NCI-H1436 (cell line): ENCODE measurements around the gene CDH13.

Experiments
- DNase-seq: peaks from one replicate; lab custom pipeline; 2025; lab: John Stamatoyannopoulos, UW

The CDH13 gene

DNA sequence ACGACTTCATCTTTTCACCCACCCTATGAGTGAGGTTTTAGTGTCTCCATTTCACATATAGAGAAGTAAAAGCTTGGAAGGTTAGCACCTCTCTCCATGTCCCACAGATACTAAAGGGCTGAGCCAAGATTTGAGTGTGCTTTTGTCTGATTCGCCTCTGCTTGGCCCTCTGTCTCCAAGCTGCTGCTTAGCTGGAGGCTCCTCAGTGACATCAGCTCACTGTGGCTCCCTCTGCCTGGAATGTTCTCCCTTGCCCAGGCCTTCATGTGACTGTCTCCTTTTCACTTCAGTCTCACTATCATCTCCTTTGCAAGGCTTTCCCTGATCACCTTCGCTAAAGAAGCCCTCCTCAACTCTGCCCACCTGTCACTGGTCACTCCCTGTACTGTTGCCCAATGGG, 1096.5 kb downstream of the CDH13 start:
- no peak for DNase-seq

DNA sequence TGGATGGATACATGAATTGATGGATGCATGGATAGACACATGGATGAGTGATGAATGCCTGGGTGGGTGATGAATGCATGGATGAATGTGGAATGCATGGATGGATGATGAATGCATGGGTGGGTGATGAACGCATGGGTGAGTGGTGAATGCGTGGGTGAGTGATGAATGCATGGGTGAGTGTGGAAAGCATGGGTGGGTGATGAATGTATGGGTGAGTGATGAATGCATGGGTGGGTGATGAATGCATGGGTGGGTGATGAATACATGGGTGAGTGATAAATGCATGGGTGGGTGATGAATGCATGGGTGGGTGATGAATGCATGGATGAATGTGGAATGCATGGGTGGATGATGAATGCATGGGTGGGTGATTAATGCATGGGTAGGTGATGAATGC, 1097.1 kb downstream of the CDH13 start:
- no peak for DNase-seq

DNA sequence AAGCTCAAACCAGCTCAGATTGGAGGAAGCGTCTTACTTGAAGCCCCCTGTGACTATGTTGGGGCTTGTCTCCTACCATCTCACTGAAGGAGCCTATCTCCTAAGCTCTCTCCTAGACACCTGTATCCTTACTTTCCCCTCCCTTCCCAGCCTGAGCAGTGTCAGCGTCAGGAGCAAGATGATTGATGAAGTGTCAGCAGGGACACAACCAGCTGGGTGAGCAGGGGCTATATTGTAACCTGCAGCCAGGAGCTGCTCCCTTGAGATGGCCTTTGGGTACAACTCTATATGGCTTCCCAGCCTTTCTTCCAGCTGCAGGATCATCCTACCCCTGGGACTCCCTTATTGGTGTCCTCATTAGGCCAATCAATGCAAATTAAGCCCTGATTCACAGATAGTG, 1097.8 kb downstream of the CDH13 start:
- no peak for DNase-seq

DNA sequence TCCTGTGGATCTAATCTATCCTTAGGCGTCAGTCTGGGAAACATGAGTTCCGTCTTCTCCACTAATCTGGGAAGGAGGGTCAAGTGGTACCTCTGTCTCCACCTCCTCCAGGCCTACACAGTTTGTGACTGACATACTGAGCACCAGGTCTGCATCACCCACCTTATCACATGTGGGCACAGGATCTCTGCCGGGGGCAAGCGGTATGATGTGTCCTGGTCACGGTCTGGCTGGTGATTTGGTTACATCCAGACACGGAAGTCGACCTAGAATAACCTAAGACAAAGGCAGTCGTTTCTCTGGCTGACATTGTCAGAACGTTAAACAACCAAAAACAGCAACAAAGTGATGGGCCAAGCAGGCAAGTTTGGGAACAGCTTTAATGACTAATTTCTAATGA, 1098.5 kb downstream of the CDH13 start:
- DNase-seq = no peak

DNA sequence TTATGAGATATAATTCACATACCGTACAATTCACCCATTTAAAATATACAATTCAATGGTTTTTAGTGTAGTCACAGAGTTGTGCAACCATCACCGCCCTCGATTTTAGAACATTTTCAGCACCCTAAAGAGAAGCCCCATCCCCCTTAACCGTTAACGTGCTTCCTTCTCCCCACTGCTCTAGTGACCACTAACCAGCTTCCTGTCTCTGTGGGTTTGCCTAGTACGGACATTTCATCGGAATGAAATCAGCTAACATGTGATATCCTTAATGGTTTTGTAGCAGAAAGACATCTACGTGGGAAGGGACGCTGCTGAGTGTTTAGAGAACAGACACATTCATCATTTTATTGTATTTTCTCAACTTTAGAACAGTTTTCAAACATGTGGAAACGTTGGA, 1100.2 kb downstream of the CDH13 start:
- DNase-seq = no peak

DNA sequence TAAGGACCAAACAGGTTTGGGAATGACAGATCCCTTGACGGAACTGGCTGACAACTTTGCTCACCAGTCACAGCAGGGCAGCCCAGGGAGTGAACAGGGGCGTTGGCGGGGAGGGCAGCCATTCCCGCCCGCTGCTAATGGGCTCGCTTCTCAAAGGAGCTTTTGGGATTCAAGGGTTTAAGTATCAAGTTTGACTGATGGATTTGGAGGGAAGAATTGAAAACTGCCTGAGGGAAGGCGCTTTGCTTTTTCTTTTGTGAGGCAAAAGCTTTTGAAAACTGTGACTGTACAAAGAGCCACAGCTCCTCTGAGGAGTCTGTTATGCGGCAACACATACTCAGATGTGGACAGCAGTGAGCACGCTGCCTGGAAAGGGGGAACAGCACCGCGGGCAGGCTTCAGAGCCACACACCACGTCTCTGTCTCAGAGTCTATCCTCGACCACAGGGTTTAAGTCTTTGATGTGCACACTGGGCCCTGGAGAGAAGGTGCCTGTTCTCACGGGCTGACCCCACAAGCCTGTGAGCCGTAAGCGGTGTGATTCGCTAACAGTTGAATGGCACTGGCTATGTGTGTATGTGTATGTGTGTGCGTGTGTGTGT, 1101.1 kb downstream of the CDH13 start:
- DNase-seq = no peak

DNA sequence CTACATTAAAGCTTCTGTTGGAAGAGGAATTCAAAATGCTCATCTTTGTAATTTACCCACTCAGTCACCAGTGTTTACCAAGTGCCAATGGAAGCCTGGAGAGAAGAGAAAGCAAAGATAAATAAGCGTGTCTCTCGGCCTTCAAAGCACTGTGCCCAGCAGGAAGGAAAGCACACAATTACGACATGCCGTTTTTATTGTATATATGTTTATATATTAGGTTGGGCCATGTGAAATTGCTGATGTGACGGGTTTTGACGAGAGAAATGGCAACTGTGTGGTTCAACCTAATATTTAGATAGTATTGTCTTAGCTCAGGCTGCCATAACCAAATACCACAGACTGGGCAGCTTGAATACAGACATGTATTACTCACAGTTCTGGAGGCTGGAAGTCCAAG, 1101.7 kb downstream of the CDH13 start:
- DNase-seq = no peak

DNA sequence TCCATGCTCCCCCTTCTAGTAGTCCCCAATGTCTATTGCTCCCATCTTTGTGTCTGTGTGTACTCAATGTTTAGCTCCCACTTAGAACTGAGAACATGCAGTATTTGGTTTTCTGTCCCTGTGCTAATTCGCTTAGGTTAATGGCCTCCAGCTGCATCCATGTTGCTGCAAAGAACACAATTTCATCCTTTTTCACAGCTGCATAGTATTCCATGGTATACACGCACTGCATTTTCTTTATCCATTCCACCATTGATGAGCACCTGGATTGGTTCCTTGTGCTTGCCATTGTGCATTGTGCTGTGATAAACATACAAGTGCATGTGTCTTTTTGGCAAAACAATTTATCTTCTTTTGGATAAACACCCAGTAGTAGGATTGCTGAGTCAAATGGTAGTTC, 1104.0 kb downstream of the CDH13 start:
- DNase-seq = no peak

DNA sequence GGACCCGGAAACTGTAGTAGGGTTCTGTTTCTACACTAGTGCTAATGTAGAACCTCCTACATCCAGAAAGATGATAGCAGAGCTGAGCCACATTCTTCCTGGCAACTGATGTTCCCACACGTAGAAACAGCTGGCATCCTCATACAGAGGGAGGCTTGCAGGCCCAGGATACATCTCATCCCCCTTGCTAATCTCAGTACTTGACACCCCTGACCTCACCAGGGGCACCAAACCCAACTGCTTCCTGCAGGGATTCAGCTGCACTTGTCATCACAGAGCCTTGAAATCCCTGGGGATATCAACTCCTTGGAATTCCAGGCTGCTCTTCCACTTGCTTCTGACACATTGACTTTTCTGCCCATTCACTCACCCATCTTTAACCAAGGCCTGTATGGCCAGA, 1105.8 kb downstream of the CDH13 start:
- no peak for DNase-seq

DNA sequence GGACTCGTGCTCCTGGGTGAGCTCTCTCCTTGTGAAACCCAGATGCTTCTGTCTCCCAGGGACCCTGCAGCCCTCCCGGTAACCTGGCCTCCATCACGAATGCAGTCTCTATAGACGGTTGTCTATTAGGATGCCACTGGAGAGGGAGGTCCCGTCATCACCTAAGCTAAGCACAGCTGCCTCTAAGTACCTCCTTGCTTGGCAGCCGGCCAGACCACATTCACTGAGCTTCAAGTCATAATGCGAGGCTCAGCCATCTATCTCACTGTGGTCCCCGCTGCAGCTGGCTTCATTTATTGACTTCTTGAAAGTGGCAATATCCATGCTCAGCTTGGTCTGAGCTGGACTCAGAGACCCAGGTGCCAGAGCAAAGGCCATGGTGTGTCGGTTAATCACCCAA, 1106.5 kb downstream of the CDH13 start:
- DNase-seq = no peak

DNA sequence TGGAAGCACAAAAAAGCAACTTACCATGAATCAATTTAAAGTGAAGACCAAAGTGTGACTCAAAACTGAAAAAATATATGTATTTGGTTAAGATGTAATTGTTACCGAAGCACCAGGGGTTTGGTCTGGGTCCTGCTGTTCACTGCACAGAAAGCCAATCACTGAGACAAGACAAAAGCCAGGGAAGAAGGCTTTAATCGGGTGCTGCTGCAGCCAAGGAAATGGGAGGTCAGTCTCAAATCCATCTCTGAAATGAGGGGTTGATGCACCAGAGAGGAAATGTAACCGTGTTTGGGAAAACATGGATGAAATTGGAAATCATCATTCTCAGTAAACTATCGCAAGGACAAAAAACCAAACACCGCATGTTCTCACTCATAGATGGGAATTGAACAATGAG, 1107.4 kb downstream of the CDH13 start:
- no peak for DNase-seq

DNA sequence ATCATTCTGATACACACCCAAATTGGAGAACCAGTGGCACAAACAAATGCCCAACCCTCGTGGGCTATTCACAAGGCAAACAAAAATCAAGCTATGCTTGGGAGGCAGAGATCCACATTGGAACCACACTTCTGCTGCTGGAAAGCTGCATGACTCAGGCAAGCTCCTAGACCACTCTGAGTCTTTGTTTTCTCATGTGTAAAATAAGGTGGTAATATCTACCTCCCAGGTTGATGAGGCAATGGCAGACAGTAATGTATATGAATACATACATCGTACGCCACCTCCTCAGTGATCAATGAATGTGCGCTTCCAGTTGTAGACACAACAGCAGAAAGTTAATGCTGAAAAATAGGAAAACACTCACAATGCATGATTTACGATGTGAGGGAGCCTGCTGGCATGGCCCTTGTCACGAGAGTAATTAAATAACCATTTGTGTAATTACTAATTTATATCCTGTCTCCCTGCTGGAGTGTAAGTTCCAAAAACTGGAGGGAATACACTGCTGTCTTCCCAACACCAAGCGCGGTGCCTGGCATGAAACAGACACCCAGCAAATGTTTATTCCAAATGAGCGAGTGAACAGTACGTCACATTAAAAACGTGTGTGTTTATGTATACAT, 1111.1 kb downstream of the CDH13 start:
- no peak for DNase-seq

DNA sequence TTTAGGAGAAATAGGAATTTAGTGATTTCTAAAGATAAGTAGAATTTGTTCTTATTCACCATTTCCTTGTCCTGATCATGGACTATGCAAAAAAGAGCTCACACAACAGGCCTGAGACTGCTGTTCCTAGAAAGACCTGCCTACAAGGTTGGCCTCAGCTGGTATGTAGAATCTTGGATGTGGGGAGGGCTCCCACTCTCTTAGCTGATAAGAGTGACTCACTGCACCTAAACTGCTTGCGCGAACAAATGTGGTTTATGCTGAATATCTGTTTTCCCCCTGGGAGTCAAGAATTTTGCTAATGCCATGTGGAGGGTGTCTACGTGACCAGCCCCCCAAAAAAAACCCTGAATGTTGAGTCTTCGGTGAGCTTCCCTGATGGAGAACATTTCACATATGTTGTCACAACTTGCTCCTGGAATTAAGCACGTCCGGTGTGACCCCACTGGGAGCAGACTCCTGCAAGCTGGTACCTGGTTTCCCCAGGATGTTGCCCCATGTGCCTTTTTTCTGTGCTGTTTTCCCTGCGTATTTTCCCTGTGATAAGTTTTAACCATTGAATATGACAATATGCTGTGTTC, 1112.2 kb downstream of the CDH13 start:
- DNase-seq = no peak

DNA sequence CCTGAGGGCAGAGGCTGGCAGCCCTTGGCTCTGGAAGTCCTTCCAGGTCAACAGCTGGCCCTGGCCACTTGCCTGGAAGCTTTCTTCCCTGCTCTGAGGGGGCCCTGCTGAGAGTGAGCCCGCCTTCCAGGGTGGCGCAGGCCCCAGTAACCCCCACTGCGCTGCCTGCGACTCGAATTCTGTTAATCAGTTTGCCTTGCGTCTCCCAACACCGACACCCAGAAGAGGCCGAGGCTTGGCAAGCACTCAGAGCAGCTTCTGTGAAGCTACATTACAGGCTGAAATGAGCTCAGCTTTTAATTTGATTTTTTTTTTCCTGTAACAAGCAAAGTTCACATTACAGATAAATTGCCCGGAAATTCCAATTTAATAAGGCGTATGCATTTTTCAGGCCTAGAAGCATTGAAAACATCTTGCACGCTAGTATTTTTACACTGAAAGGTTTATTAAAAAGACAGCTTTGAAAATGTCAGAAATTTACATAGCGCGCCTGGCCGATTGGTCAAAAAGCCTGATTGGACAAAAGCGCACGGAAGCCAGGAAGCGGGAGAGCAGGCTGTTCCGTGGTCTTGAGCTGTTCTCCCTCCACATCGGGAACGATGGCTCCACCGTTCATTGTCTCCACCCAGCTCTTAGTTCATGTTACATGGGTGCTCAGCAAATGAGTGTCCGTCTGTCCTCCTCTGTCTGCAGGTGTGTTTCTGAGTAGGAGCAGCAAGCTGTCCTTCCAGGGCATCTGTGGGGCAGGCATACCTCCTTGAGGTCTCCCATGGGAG, 1115.5 kb downstream of the CDH13 start:
- no peak for DNase-seq

DNA sequence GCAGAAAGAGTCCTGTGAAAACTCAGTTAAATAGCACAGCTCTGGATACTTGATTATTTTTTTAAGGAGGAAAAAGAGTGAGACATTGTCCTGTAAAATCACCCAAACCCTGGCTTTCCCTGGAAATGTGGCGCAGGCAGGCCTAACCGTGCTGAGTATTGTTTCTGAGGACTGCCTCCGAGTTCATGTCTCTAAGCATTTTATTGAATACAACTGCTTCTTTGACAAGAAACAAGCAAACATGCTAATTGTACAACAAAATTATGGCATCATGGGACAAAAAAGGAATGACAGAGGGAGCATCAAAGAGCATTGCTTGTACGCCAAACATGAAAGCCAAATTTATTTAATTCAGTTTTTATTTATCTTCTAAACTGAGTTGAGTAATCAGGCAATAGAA, 1116.5 kb downstream of the CDH13 start:
- no peak for DNase-seq

DNA sequence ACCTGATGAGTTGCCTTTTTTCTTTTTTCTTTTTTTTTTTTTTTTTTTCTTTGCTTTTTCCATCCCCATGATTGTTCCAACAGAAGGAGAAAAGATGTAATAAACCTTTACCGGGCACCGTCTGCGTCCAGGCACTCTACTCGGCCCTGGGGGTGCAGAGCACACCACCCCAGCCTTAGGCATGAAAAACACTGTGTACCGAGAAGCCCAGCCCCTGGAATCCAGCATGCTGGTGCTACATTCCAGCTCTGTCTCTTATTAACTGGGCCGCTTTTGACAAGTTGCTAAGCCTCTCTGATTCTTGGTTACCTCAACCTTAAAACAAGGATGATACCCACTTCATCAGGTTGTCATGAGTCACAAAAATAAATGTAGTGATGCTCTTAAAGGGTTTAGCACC, 1117.0 kb downstream of the CDH13 start:
- DNase-seq = no peak

DNA sequence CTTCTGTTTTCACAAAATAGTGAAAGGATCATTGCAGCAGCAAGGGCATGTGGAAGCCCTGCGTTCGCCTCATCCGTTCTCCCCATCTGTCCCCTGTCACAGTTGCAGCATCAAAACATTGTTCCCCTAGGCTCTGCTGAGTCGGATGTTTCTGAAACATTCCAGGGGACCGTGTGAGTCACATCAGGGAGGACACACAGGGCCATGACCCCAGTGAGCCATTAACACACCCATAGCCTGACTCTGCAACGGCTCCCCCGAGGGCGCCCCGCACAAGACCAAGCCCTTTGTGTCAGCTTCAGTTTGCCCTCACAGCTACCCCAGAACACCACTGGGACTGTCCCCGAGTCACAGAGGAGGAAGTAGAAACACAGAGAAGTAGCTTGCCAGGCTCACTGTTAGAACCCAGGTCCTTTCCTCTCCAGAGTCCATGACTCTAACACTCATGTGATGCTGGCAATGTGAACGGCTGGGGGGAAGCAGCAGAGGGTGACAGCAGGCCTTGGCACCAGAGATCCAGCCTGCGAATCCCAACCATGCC, 1117.7 kb downstream of the CDH13 start:
- DNase-seq = no peak

DNA sequence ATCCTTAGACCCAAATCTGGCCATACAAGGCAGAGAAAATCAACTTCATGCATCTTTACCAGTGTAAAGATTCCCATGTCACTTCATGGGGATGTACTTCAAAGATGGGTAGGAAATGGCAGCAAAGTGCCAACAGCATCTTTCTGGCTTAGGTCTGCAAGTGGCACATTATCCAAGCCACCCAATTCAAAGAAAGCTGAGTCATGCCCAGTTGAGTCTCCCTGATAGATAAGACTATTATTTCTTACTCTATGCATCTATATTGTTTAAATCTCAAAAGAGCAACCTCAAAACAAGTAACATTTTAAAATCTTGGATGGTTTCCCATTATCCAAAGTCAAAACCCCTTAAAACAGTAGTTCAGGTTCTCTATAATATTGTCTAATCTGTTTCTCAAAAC, 1119.8 kb downstream of the CDH13 start:
- DNase-seq = no peak

DNA sequence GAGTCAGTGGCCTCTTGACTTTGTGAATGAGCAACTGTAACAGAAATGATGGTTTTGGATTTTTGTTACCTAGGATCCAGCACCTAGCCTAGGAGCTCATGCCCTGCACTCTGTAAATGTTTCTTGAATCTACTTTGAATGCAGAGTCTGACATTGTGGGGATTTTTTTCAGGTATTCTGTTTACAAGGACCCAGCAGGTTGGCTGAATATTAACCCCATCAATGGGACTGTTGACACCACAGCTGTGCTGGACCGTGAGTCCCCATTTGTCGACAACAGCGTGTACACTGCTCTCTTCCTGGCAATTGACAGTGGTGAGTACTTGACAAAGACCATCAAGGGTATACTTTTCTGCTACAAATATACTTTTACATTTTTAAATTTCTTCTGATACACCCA, 1121.2 kb downstream of the CDH13 start:
- no peak for DNase-seq

DNA sequence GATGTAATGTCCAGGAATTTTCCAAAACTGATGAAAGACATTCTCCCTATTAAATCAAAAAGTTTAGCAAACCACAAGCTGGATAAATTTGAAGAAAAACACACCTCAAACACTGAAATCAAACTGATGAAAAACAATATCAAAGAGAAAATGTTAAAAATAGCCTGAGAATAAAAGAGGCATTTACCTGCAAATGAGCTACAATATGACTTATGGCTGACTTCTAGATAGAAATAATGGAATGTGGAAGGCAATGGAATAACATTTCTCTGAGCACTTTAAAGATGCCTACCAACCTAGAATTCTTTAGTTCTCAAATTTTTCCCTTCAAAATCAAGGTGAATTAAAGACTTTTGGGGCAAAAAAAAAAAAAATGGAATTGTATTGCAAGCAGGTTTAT, 1128.6 kb downstream of the CDH13 start:
- DNase-seq = no peak

DNA sequence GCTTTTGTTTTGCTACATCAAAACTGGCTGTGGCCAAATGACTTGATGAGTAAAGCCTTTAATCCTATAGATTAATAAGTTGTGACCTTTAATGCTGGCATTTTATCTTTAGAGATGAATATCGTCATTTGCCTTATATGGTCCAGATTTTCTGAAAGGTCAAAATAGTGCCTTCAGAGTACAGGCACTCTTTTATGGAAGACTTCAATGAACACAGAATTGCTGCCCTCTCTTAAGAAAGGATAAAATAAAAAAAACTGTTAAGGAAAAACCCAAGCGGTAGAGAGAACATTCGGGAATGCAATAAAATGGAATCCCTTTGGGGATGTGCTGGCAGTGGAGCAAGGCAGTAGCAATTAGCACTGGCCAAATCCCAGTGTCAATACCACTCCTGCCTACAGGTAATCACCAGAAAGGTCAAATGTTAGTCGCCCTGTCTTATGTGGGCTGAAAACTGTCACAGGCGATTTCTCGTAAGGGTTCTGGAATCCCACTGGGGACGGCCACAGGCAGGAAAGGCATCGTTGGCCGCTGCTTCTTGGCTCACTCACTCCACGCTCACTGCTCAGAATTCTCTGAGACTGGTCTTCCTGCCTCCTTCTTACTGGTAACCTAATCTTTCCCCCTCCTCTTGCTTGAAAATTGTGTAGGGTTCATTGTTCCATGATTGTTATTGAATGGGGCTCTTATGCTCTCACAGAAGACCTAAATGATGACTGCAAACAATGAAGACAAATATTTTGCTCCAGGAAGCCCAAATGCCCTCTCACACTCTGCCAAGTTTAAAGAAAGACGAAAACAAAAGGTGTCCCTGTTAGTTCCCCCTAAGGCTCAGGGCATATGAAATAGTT, 1135.6 kb downstream of the CDH13 start:
- DNase-seq = no peak

DNA sequence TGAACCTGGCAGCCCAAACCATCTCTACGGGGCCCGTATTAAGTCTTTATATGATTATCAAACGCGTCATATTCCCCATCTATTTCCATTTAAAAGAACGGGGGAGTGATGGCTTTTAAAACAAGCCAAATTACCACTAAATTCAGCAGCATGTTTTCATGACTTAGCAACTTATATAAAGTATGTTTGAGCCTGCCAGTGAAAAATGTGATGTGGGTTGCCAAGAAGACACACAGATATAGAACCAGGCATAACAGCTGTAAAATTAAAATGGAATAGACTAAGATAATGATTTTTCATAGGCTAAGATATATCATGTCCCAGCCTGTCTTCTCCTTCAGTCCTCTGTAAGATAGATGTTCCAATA, 1136.2 kb downstream of the CDH13 start:
- no peak for DNase-seq
